Hepatocyte (in vitro differentiated cells): ENCODE results near the gene TMC1. TPM values are rescaled to one million over a fixed set of nuclear protein-coding genes. Genes with fewer than 3 reads are reported as not detected.

Experiments used
- DNase-seq: peaks from one replicate; pipeline ENCODE4 v3.0.0-alpha.2; 2016; ENCODE audit warnings: low spot score
- H2AFZ ChIP-seq: fragments of 200-600 bp; sonication (generic); 2 replicates; pipeline ENCODE4 v1.6.0; 2016; ENCODE audit warnings: antibody characterized with exemption, mild to moderate bottlenecking
- H3K27ac ChIP-seq: fragments of 200-600 bp; sonication (generic); 2 replicates; pipeline ENCODE4 v1.5.1; 2016; ENCODE audit warnings: mild to moderate bottlenecking
- H3K27me3 ChIP-seq: fragments of 200-600 bp; sonication (generic); 2 replicates; pipeline ENCODE4 v1.6.1; 2016
- H3K36me3 ChIP-seq: fragments of 200-600 bp; sonication (generic); replicated peaks from 2 replicates; pipeline ENCODE4 v1.5.1; 2016; ENCODE audit warnings: low read depth; ENCODE audit not compliant: insufficient read depth
- H3K4me1 ChIP-seq: fragments of 200-600 bp; sonication (generic); 2 replicates; pipeline ENCODE4 v1.5.1; 2016; ENCODE audit warnings: mild to moderate bottlenecking, moderate library complexity; ENCODE audit not compliant: insufficient read depth
- H3K4me2 ChIP-seq: fragments of 200-600 bp; sonication (generic); 2 replicates; pipeline ENCODE4 v1.6.0; 2016
- H3K4me3 ChIP-seq: fragments of 200-600 bp; sonication (generic); 2 replicates; pipeline ENCODE4 v1.5.1; 2016; ENCODE audit warnings: mild to moderate bottlenecking
- H3K79me2 ChIP-seq: fragments of 200-600 bp; sonication (generic); 2 replicates; pipeline ENCODE4 v1.6.0; 2017; ENCODE audit warnings: mild to moderate bottlenecking
- H3K9me2 ChIP-seq: fragments of 200-600 bp; sonication (generic); replicated peaks from 2 replicates; pipeline ENCODE4 v1.6.0; 2017; ENCODE audit warnings: mild to moderate bottlenecking; ENCODE audit not compliant: insufficient read depth
- H3K9me3 ChIP-seq: fragments of 200-600 bp; sonication (generic); 2 replicates; pipeline ENCODE4 v1.5.1; 2016; ENCODE audit warnings: low read depth, mild to moderate bottlenecking
- H4K20me1 ChIP-seq: fragments of 200-600 bp; sonication (generic); 2 replicates; pipeline ENCODE4 v1.6.0; 2016; ENCODE audit warnings: mild to moderate bottlenecking; ENCODE audit not compliant: insufficient read depth, poor library complexity, severe bottlenecking
- CTCF ChIP-seq: fragments of 200-600 bp; sonication (generic); IDR thresholded peaks from 2 replicates; pipeline ENCODE4 v1.5.1; 2016; ENCODE audit warnings: antibody characterized with exemption, mild to moderate bottlenecking; ENCODE audit not compliant: poor library complexity
- EZH2 ChIP-seq: fragments of 200-600 bp; sonication (generic); IDR thresholded peaks from 2 replicates; pipeline ENCODE4 v1.6.1; 2016; ENCODE audit warnings: antibody characterized with exemption, mild to moderate bottlenecking, borderline replicate concordance
- EZH2phosphoT487 ChIP-seq: fragments of 200-600 bp; sonication (generic); IDR thresholded peaks from one replicate; pipeline ENCODE4 v1.6.1; 2018; ENCODE audit warnings: antibody characterized with exemption, mild to moderate bottlenecking, low read depth, moderate library complexity; ENCODE audit not compliant: unreplicated experiment, severe bottlenecking
- WGBS: methylation state at CpG from one replicate; pipeline ENCODE4 v1.1.6; 2016; ENCODE audit warnings: low lambda C conversion rate; ENCODE audit errors: missing lambda C conversion rate; 5-methylcytosine and 5-hydroxymethylcytosine counted together
- polyA plus RNA-seq: library from polyadenylated mRNA; unstranded; fragments of >200 nt; fragmentation: Nextera tagmentation; extraction: Ambion mirVana; gene quantifications from 2 replicates; pipeline ENCODE4 v1.2.1, GENCODE V29; 2016
- total RNA-seq: library from RNA; depleted of rRNA; stranded (reverse); fragments of >200 nt; gene quantifications from 2 replicates; pipeline ENCODE4 v1.2.3, GENCODE V29; 2014

Gene TMC1
- total and polyA plus RNA-seq, 2 experiments from 2014 or later, result 0.20 to 0.23 TPM

GRCh38 chr9:72855321-72855720, 333.9 kb downstream of the TMC1 start:
- Histone ChIP-seq H3K9me3 (no peaks in the 10 kb centered on the region), H3K9me2 (no peaks in the 10 kb centered on the region), H3K36me3 (no peaks in the 10 kb centered on the region), H3K27me3 (no peaks in the 10 kb centered on the region), H3K4me2 (no peak overlapping the region), H3K4me3 (no peak overlapping the region), H3K27ac (no peak overlapping the region), H4K20me1 (no peaks in the 10 kb centered on the region), H2AFZ (no peak overlapping the region), H3K4me1 (peaks cover 20% of the 10 kb centered on the region), H3K79me2 (no peaks in the 10 kb centered on the region)
- no peak for DNase-seq
- TF ChIP-seq EZH2, result no peak
- no peak for TF ChIP-seq EZH2phosphoT487
- TF ChIP-seq CTCF, result no peak
- 100% methylated on average over 1 of the region's 1 CpG for WGBS

GRCh38 chr9:72855890-72856523, 334.6 kb downstream of the TMC1 start:
- Histone ChIP-seq H3K9me3 (no peaks in the 10 kb centered on the region), H3K27ac (no peak overlapping the region), H3K4me2 (no peak overlapping the region), H4K20me1 (no peaks in the 10 kb centered on the region), H3K9me2 (no peaks in the 10 kb centered on the region), H2AFZ (no peak overlapping the region), H3K27me3 (no peaks in the 10 kb centered on the region), H3K4me3 (no peak overlapping the region), H3K36me3 (no peaks in the 10 kb centered on the region), H3K79me2 (no peaks in the 10 kb centered on the region), H3K4me1 (peaks cover 20% of the 10 kb centered on the region)
- WGBS, result 83% methylated on average over 5 of the region's 5 CpGs
- no peak for DNase-seq
- TF ChIP-seq EZH2phosphoT487 (no peak), EZH2 (no peak), CTCF (no peak)

DNA sequence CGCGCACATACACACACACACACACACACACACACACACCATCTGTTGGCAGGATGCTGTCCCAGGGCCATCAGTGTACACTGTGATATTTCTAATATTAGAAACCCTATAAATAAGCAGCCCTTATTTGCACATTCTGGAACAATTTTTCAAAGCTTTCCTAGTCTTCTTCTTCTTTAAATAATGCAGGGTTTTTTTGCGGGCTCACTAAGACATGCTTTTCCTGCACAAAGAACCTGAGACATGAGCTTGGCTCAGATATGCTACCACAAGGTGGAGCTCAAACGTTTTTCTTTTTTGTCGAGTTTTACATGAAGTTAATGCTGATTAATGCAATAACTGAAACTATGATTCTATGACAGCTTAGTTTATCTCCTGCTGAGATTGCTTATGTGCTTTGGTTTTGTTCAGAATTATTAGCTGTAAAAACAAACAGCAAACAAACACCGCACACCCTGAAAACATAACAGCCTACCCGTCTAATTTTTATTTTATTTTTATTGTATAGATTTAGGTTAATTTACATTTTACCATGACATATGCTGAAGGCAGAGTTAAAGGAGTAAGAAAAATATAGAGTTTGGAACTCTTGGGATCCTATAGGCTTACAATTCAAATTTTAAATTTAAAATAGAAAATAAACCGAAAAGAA, 335.7 kb downstream of the TMC1 start:
- Histone ChIP-seq H3K4me1 (peaks cover 20% of the 10 kb centered on the region), H3K9me2 (no peaks in the 10 kb centered on the region), H3K36me3 (no peaks in the 10 kb centered on the region), H3K9me3 (no peaks in the 10 kb centered on the region), H3K4me3 (no peak overlapping the region), H3K27me3 (no peaks in the 10 kb centered on the region), H3K4me2 (peak overlapping the region; percentile 44), H4K20me1 (no peaks in the 10 kb centered on the region), H2AFZ (no peak overlapping the region), H3K79me2 (no peaks in the 10 kb centered on the region), H3K27ac (peak overlapping the region; percentile 80)
- 60% methylated on average over 8 of the region's 8 CpGs for WGBS
- TF ChIP-seq EZH2phosphoT487 (no peak), CTCF (peak; percentile 83)
- peak; percentile 74 for DNase-seq
